Stimulated activated CD4-positive, alpha-beta T cell treated with anti-CD3 and anti-CD28 coated beads, Interleukin-2, amount 100 ng/mL, for 4 hours (primary cell): ENCODE data around the gene NPTX1.
"Not testable (repeated sequence)": the region's sequence is repeated elsewhere in the genome, so short reads cannot be mapped to it uniquely, and the experiment has no call there.

Source experiments
- DNase-seq: peaks from one replicate; pipeline ENCODE4 v3.0.0-alpha.2; 2020; ENCODE audit warnings: low read depth

Gene NPTX1

GRCh38 chr17:80475910-80476876, at the start of gene NPTX1:
Gene NPTX1, minus strand, starts transcription at chr17:80476607. Its CDS starts 161 bp downstream, at chr17:80476446.
- no peak for DNase-seq

- DNase-seq: no peak
Observed at GRCh38 chr17:80523956-80524712, 47.7 kb upstream of the NPTX1 start.

GRCh38 chr17:80523054-80523744, 46.8 kb upstream of the NPTX1 start:
- DNase-seq: no peak

GRCh38 chr17:80520810-80521455, 44.5 kb upstream of the NPTX1 start:
- DNase-seq: no peak

GRCh38 chr17:80519091-80519781, 42.8 kb upstream of the NPTX1 start:
- DNase-seq: no peak

- no peak for DNase-seq
Observed at GRCh38 chr17:80518392-80518791, 42.0 kb upstream of the NPTX1 start.

- DNase-seq: no peak
Observed at GRCh38 chr17:80517641-80518040, 41.2 kb upstream of the NPTX1 start.

- no peak for DNase-seq
Observed at GRCh38 chr17:80516171-80516932, 39.9 kb upstream of the NPTX1 start.

GRCh38 chr17:80513892-80514291, 37.5 kb upstream of the NPTX1 start:
- no peak for DNase-seq

- DNase-seq: no peak
Observed at GRCh38 chr17:80513201-80513600, 36.8 kb upstream of the NPTX1 start.

GRCh38 chr17:80512233-80512632, 35.8 kb upstream of the NPTX1 start:
- DNase-seq: no peak

GRCh38 chr17:80511222-80512180, 35.1 kb upstream of the NPTX1 start:
- DNase-seq: no peak

- DNase-seq: no peak
Observed at GRCh38 chr17:80510772-80511171, 34.4 kb upstream of the NPTX1 start.

- no peak for DNase-seq
Observed at GRCh38 chr17:80510132-80510531, 33.7 kb upstream of the NPTX1 start.

GRCh38 chr17:80509311-80509710, 32.9 kb upstream of the NPTX1 start:
- no peak for DNase-seq

- DNase-seq: no peak
Observed at GRCh38 chr17:80507965-80508364, 31.6 kb upstream of the NPTX1 start.

- not testable (repeated sequence) for DNase-seq
Observed at GRCh38 chr17:80507177-80507576, 30.8 kb upstream of the NPTX1 start.

GRCh38 chr17:80504686-80505413, 28.4 kb upstream of the NPTX1 start:
- no peak for DNase-seq

GRCh38 chr17:80503921-80504320, 27.5 kb upstream of the NPTX1 start:
- no peak for DNase-seq
